GM20431 (cell line): Measurements from ENCODE around the gene NKD2.

Experiments used
- in situ Hi-C: fragments of 300-500 bp; cut with MseI, MboI; formaldehyde crosslinking; loops from one replicate; pipeline ENCODE4 v1.15.0; 2020; ENCODE audit warnings: low sequenced_read_pairs; ENCODE audit not compliant: unreplicated experiment

NKD2 gene

GRCh38 chr5:1037671-1038416, 29.2 kb downstream of the NKD2 start:
- in situ Hi-C loops = no loop called here

GRCh38 chr5:1038417-1039209, 30.0 kb downstream of the NKD2 start:
- in situ Hi-C loops = no loop called here

- in situ Hi-C loops = no loop called here
Measured at GRCh38 chr5:1039210-1039548, 30.6 kb downstream of the NKD2 start.

- in situ Hi-C loops = no loop called here
Measured at GRCh38 chr5:1039706-1040260, 31.2 kb downstream of the NKD2 start.

GRCh38 chr5:1040571-1040970, 32.0 kb downstream of the NKD2 start:
- in situ Hi-C loops = no loop called here

GRCh38 chr5:1041225-1042143, 32.9 kb downstream of the NKD2 start:
- in situ Hi-C loops = no loop called here

GRCh38 chr5:1042626-1043025, 34.0 kb downstream of the NKD2 start:
- in situ Hi-C loops = no loop called here

- in situ Hi-C loops = no loop called here
Measured at GRCh38 chr5:1043327-1043726, 34.7 kb downstream of the NKD2 start.

GRCh38 chr5:1044117-1044516, 35.5 kb downstream of the NKD2 start:
- in situ Hi-C loops = no loop called here

GRCh38 chr5:1045960-1046560, 37.5 kb downstream of the NKD2 start:
- in situ Hi-C loops = no loop called here

GRCh38 chr5:1047332-1047965, 38.8 kb downstream of the NKD2 start:
- in situ Hi-C loops = no loop called here

- in situ Hi-C loops = no loop called here
Measured at GRCh38 chr5:1048162-1048721, 39.6 kb downstream of the NKD2 start.

GRCh38 chr5:1048861-1049838, 40.5 kb downstream of the NKD2 start:
- in situ Hi-C loops = no loop called here

- in situ Hi-C loops = no loop called here
Measured at GRCh38 chr5:1050423-1051365, 42.1 kb downstream of the NKD2 start.

GRCh38 chr5:1051366-1051720, 42.7 kb downstream of the NKD2 start:
- in situ Hi-C loops = no loop called here

GRCh38 chr5:1052076-1052475, 43.5 kb downstream of the NKD2 start:
- in situ Hi-C loops = no loop called here
